HG03045 (cell line): ENCODE results near the gene FXYD3.

Source experiments
- ATAC-seq: cut with Tn5 transposase; IDR thresholded peaks from one replicate; pipeline ENCODE4 v1.9.1; 2021; ENCODE audit warnings: mild to moderate bottlenecking, moderate library complexity; ENCODE audit not compliant: unreplicated experiment

FXYD3 gene

DNA sequence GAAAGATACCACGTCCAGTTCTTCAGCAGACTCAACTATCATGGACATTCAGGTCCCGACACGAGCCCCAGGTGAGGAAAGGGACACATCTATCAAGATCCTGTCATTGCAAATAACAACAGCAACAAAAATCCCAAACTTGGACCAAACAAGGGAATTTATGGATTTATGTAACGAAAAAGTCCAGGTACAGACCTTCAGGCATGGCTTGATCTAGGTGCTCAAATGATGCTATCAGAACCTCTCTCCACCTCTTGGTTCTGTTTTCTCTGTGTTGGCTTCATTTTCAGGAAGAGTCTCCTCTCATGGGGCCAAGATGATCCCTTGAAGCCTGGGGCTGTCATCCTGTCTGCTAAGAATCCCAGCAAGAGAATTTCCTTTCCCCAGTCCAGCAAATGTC, 41.8 kb downstream of the FXYD3 start:
- ATAC-seq: no peak

GRCh38 chr19:35159606-35160005, 44.0 kb downstream of the FXYD3 start:
- ATAC-seq: no peak

- ATAC-seq: no peak
Observed at GRCh38 chr19:35160629-35161433, 45.2 kb downstream of the FXYD3 start.

- ATAC-seq: no peak
Observed at GRCh38 chr19:35161434-35161743, 45.8 kb downstream of the FXYD3 start.

DNA sequence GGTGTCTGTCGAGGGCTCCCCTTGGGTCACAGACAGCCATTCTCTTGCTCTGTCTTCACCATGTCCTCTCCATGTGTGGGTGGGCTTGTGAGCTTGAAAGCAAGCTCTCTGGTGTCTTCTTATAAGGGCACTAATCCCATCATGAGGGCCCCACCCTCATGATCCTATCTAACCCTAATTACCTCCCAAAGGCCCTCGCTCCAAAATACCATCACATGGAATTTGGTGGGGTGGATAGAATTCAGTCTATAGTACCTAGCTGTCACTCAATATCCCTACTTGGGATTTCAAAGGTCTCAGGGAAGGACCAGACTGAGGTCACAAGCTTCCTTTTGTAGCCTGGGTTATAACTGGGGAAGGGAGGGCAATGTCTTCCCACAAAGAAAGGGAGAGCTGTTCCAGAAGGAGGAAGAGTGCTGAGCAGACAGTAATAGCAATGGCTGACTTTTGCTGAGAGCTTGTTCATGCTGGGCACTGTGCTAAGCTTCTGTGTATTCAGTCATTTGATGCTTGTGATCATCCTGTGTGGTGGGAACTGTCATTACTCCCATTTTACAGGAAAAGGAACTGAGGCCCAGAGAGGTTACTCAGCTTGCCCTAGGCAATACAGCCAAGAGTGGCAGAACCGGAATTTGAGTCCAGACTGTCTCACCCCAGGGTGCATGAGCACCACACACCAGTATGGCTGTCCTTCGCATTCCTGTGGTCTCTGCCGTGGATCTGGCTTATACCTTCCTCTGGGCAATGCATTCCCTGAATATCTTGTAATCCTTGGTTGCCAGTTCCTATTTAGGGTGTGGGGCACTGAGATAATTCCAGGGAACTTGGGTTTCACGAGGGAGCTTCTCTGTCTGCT, 47.1 kb downstream of the FXYD3 start:
- ATAC-seq: no peak

DNA sequence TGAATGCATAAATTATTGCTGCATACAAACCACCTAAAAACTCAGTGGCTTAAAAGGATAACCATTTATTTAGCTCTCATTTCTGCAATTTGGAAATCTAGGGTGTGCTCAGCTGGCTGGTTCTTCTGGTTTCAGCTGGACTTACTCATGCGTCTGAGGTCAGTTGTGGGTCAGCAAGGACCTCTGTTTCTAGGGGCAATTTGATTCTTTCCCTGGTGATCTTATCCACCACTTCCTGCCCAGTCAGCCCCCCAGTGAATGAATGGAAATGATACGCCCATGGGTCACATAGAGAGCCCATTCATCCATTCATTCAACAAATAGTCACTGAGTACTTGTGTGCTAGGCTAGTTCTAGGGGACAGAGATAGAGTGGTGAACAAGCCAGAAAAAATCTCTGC, 48.8 kb downstream of the FXYD3 start:
- ATAC-seq: no peak

DNA sequence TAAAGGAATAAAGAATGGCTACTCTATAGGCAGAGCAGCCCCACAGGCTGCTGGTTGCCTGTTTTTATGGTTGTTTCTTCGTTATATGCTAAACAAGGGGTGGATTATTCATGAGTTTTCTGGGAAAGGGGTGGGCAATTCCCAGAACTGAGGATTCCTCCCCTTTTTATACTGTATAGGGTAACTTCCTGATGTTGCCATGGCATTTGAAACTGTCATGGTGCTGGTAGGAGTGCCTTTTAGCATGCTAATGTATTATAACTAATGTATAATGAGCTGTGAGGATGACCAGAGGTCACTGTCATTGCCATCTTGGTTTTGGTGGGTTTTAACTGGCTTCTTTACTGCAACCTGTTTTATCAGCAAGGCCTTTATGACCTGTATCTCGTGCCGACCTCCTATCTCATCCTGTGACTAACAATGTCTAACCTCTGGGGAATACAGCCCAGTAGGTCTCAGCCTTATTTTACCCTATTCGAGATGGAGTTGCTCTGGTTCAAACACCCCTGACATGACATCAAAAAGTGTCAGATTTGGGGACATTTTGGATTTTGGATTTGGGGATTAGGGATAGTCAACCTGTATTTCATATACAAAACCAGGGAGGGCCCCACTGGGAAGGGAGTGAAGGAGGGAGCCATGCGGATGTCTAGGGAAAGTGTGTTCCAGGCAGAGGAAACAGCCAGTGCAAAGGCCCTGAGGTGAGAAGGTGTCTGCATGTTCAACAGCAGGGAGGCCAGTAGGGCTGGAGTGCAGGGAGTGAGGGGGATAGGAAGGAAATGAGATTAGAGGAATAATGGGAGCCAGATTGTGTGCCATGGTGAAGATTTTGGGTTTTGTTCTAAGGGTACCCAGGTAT, 49.8 kb downstream of the FXYD3 start:
- no peak for ATAC-seq

- no peak for ATAC-seq
Observed at GRCh38 chr19:35166100-35167063, 50.8 kb downstream of the FXYD3 start.

GRCh38 chr19:35167251-35168119, 51.9 kb downstream of the FXYD3 start:
- ATAC-seq: no peak

- no peak for ATAC-seq
Observed at GRCh38 chr19:35168196-35168595, 52.6 kb downstream of the FXYD3 start.

GRCh38 chr19:35169221-35169995, 53.8 kb downstream of the FXYD3 start:
- no peak for ATAC-seq

- ATAC-seq: no peak
Observed at GRCh38 chr19:35170359-35171061, 54.9 kb downstream of the FXYD3 start.

DNA sequence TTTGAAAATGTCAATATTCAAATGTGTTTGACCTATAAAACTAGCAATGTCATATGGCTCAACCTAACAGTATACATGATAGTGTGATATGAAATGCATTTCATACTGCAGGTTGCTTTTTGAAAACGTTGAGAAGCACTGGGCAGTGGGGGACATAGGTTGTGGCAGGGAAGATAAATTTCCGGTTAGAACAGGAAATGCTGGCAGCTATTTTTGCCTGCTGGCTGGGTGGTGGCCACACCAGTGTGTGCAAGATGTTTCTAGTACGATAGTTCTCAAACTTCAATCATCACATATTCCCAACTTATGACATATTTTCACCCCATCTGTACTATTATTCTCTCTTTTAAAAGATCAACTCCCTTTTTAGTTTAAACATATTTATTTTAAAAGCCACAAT, 56.1 kb downstream of the FXYD3 start:
- no peak for ATAC-seq
